K562 (cell line): ENCODE data around the gene TRNP1. TPM values are rescaled to one million over a fixed set of nuclear protein-coding genes. Genes with fewer than 3 reads are reported as not detected.
A peak's percentile ranks its signal among the peaks of the same experiment; 100 is the strongest.

Source experiments
- ELF1 ChIP-seq: fragments of 200-800 bp; sonication (Bioruptor generic); IDR thresholded peaks from 2 replicates; pipeline ENCODE4 v1.6.1; 2016; ENCODE audit warnings: missing genetic modification characterization, missing compliant biosample characterization
- MCM3 ChIP-seq: fragments of 450-650 bp; IDR thresholded peaks from 2 replicates; pipeline ENCODE4 v1.6.1; 2016
- POLR2B ChIP-seq: fragments of 450-650 bp; IDR thresholded peaks from 2 replicates; pipeline ENCODE4 v1.6.1; 2018; ENCODE audit warnings: low read depth; ENCODE audit not compliant: partially characterized antibody
- REST ChIP-seq, 2 experiments: fragments of 450-650 bp; formaldehyde crosslinking in 1 of 2; IDR thresholded peaks; 2 replicates each; pipeline versions ENCODE4 v1.4.0 to v1.6.1; 2014 to 2020; ENCODE audit warnings: mild to moderate bottlenecking in 2 of 2, borderline replicate concordance in 1 of 2, low read depth in 1 of 2
- ZNF561 ChIP-seq: fragments of 450-650 bp; formaldehyde crosslinking; conservative IDR thresholded peaks from 2 replicates; pipeline ENCODE4 v1.4.0; 2020; ENCODE audit warnings: mild to moderate bottlenecking, moderate library complexity
- ZNF583 ChIP-seq: fragments of 250-450 bp; sonication (Bioruptor Pico); IDR thresholded peaks from 2 replicates; pipeline ENCODE4 v1.4.0; 2020
- ZNF592 ChIP-seq: fragments of 450-650 bp; IDR thresholded peaks from 2 replicates; pipeline ENCODE4 v1.6.1; 2017; ENCODE audit warnings: antibody characterized with exemption, mild to moderate bottlenecking
- polyA plus RNA-seq, 8 experiments: library from polyadenylated mRNA; depleted of rRNA in 4 of 8; stranded (reverse) in 5 of 8; unstranded in 3 of 8; fragments of >200 nt; fragmentation: Nextera tagmentation in 2 of 8; fragmentation: Illumina TruSeq in 1 of 8; extraction: Ambion mirVana in 2 of 8; extraction: Trizol in 1 of 8; gene quantifications; 2 replicates each; pipeline versions ENCODE4 v1.2.1 to v1.2.3, GENCODE V29; 2011 to 2014; ENCODE audit warnings: inconsistent platforms in 1 of 8, missing spikeins in 1 of 8
- total RNA-seq, 7 experiments: library from RNA; depleted of rRNA in 6 of 7; stranded (reverse); fragments of >200 nt in 6 of 7; fragmentation: Illumina TruSeq in 2 of 7; extraction: Trizol in 2 of 7; gene quantifications; 2 replicates each; pipeline versions ENCODE4 v1.2.1 to v1.2.3, GENCODE V29; 2011 to 2021; ENCODE audit warnings: low replicate concordance in 1 of 7
- TF ChIP-seq, protein P1 (sequence below): sonication (generic); formaldehyde crosslinking; IDR thresholded peaks from 2 replicates; pipeline ENCODE4 v1.8.0; 2022; ENCODE audit warnings: mild to moderate bottlenecking, missing genetic modification reagents
- TF ChIP-seq, protein P2 (sequence below): fragments of 450-650 bp; IDR thresholded peaks from 2 replicates; pipeline ENCODE4 v1.6.1; 2014; ENCODE audit warnings: low read depth, mild to moderate bottlenecking, moderate library complexity, borderline replicate concordance

TRNP1 gene
- total and polyA plus RNA-seq, 9 of the 15 experiments (the other 6 are each of a cell fraction or from before 2014, with no cell fraction given) = 0.03 to 1.3 (median 0.95) TPM

DNA sequence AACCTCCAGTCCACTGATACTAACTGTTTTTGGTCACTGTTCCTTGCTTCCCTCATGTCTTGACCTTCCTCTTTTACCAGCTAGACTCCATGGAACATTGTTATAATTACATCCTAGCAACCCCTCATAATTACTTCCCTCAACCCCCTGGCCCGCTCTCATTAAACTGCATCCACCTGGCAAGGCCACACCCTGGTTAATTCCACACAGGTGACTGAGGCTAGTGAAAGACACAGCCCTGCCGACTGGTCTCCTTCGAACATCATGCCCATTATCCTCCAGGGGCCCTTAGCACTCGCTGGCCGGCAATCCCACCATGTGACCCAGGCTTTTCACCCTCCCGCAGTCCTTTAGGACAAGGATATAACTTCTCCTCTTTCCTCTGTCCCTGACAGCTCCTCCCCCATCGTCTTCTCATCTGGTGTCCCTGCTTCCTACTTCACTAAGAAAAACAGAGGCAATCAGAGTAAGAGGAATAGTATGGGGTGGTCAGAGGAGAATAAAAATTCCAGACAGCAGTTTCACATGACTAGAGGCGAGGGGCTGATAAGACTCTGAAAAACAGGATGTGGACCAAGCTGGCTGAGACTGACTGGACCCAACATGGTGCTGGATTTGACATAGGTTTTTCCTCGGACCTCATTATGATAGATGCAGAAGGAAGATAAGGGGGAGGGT lies 28.0 kb downstream of the TRNP1 start (continued):
- no peak for TF ChIP-seq ZNF561 (CRISPR knock-in tag)
- peak; percentile 49 for TF ChIP-seq REST (IDR thresholded peaks at IDR 0.05; ENCODE audit: borderline replicate concordance)
- TF ChIP-seq REST (CRISPR knock-in tag; IDR thresholded peaks at IDR 0.05; ENCODE audit: low read depth) = no peak
- no peak for TF ChIP-seq POLR2B
- TF ChIP-seq ELF1 = no peak
- TF ChIP-seq ZNF592 = peak; percentile 70; the same call in 1 of the 2 replicates
- TF ChIP-seq ZNF583 (CRISPR knock-in tag) = peak; percentile 66; the same call in 1 of the 2 replicates
- TF ChIP-seq MCM3 = no peak
- TF ChIP-seq, protein P1, sequence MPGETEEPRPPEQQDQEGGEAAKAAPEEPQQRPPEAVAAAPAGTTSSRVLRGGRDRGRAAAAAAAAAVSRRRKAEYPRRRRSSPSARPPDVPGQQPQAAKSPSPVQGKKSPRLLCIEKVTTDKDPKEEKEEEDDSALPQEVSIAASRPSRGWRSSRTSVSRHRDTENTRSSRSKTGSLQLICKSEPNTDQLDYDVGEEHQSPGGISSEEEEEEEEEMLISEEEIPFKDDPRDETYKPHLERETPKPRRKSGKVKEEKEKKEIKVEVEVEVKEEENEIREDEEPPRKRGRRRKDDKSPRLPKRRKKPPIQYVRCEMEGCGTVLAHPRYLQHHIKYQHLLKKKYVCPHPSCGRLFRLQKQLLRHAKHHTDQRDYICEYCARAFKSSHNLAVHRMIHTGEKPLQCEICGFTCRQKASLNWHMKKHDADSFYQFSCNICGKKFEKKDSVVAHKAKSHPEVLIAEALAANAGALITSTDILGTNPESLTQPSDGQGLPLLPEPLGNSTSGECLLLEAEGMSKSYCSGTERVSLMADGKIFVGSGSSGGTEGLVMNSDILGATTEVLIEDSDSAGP = no peak
- TF ChIP-seq, protein P2, sequence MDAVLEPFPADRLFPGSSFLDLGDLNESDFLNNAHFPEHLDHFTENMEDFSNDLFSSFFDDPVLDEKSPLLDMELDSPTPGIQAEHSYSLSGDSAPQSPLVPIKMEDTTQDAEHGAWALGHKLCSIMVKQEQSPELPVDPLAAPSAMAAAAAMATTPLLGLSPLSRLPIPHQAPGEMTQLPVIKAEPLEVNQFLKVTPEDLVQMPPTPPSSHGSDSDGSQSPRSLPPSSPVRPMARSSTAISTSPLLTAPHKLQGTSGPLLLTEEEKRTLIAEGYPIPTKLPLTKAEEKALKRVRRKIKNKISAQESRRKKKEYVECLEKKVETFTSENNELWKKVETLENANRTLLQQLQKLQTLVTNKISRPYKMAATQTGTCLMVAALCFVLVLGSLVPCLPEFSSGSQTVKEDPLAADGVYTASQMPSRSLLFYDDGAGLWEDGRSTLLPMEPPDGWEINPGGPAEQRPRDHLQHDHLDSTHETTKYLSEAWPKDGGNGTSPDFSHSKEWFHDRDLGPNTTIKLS = no peak
